ENCODE results near the gene TSPAN5.

Gene TSPAN5

DNA sequence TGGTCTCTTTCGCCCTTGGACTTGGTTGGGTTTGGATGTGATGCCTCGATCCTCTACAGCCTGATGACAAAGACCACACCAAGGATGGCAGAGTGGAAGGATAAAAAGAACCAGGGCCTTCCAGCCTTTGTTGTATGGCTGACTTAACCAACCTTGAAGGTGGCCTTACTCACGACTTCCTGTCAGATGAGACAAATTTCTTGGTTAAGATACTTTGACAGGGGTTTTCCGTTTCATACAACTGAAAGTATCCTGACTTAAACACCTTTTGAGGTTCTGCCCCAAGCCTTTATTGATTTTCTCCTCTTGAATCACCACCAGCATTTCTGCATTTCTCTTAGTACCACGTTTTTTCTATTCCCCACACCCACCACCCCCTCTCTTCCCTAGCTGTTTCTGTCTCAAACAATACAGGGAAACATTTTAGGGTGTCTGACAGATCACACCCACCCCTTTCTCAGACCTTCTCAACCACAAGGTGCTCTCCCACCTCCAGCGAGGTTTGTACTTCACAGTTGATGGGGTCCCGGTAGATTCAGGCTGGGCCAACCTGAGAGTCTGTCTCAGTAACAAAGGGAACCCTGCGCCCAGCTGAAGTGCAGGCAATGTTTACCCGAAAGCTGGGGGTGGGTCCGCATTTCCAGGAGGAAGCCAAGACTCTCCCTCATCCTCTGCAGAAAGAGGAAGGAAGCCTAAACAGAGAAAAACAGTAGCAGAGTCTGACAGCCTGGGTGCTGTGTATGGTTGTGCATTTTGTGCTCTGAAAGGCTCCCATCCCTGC lies 5.0 kb upstream of the TSPAN5 start:
- Histone ChIP-seq H3K4me1 (ENCODE audit: control insufficient read depth, insufficient read depth, low read length) (no peaks in the 10 kb centered on the region), H3K36me3 (ENCODE audit: control insufficient read depth in 2 of 2, insufficient read depth in 1 of 2, low read length in 2 of 2) (no peaks in the 10 kb centered on the region), H3K9me3 (ENCODE audit: control insufficient read depth, insufficient read depth, low read depth, low read length) (no peaks in the 10 kb centered on the region), H3K4me3 (ENCODE audit: low read depth, low read length) (no peak overlapping the region), H3K27ac (ENCODE audit: extremely low read depth, low read depth, low read length) (no peak overlapping the region)
- CTCF ChIA-PET = interaction anchor here (0.7 kb wide), 1 partner anchor 66 kb away, joined by 3 read pairs; no protein-coding TSS in a partner anchor
- POLR2A ChIA-PET = no interaction called here
- no peak for TF ChIP-seq ZNF133 (tag by site-specific recombination; IDR thresholded peaks at IDR 0.05)
- TF ChIP-seq ZNF521 (tag by site-specific recombination; IDR thresholded peaks at IDR 0.05) = no peak
- TF ChIP-seq ZNF544 (tag by site-specific recombination; IDR thresholded peaks at IDR 0.05) = no peak
- no peak for TF ChIP-seq GLI2 (tag by site-specific recombination; IDR thresholded peaks at IDR 0.05; ENCODE audit: borderline replicate concordance, low read depth)
- TF ChIP-seq, protein P1, sequence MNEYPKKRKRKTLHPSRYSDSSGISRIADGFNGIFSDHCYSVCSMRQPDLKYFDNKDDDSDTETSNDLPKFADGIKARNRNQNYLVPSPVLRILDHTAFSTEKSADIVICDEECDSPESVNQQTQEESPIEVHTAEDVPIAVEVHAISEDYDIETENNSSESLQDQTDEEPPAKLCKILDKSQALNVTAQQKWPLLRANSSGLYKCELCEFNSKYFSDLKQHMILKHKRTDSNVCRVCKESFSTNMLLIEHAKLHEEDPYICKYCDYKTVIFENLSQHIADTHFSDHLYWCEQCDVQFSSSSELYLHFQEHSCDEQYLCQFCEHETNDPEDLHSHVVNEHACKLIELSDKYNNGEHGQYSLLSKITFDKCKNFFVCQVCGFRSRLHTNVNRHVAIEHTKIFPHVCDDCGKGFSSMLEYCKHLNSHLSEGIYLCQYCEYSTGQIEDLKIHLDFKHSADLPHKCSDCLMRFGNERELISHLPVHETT (tag by site-specific recombination; IDR thresholded peaks at IDR 0.05) = no peak
- TF ChIP-seq ZBTB8A (tag by site-specific recombination; IDR thresholded peaks at IDR 0.05) = no peak
- TF ChIP-seq GFI1B (tag by site-specific recombination; IDR thresholded peaks at IDR 0.05) = no peak
- TF ChIP-seq ZNF132 (tag by site-specific recombination; IDR thresholded peaks at IDR 0.05; ENCODE audit: borderline replicate concordance) = no peak
- no peak for TF ChIP-seq KLF10 (tag by site-specific recombination; IDR thresholded peaks at IDR 0.05)
- TF ChIP-seq, protein P2, sequence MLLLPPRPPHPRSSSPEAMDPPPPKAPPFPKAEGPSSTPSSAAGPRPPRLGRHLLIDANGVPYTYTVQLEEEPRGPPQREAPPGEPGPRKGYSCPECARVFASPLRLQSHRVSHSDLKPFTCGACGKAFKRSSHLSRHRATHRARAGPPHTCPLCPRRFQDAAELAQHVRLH (tag by site-specific recombination; IDR thresholded peaks at IDR 0.05) = no peak
- TF ChIP-seq ZNF555 (tag by site-specific recombination; conservative IDR thresholded peaks at IDR 0.05) = no peak
- TF ChIP-seq ZNF626 (tag by site-specific recombination; IDR thresholded peaks at IDR 0.05) = no peak

DNA sequence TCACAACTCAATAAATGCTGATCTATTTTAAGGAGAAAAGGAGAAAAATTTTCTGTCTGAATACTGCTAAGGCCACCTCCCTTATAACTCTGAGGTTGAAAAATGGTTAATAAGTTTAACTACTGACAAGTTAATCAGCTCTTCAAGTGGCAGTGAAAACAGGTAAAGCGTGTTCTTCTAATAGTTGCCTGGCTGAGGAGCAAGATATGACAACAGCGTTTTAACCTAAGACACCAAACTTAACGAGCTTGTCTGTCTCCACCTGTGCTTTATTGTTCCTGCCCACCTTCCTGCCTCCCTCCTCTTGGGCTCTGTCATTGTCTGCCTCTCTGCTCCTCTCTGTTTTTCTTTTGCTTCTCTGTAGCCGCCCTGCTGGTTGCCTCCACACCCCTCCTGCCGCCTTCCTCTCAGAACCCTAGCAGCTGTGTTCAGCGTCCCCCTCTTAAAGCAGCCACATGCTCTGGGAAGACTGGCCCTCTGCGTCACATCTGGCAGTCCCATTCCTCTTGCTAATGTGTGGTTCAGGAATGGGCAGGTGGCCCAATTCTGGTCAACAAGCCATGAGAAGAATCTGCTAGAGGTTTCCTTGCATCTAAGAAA lies 4.3 kb upstream of the TSPAN5 start:
- H3K4me3 ChIP-seq (ENCODE audit: low read depth, low read length) = no peak overlapping the region
- ChIA-PET CTCF (no interaction called here), POLR2A (no interaction called here)
- no peaks in the 10 kb centered on the region for H3K9me3 ChIP-seq (ENCODE audit: control insufficient read depth, insufficient read depth, low read depth, low read length)
- H3K4me1 ChIP-seq (ENCODE audit: control insufficient read depth, insufficient read depth, low read length) = no peaks in the 10 kb centered on the region
- no peak overlapping the region for H3K27ac ChIP-seq (ENCODE audit: extremely low read depth, low read depth, low read length)
- no peaks in the 10 kb centered on the region for H3K36me3 ChIP-seq (ENCODE audit: control insufficient read depth in 2 of 2, insufficient read depth in 1 of 2, low read length in 2 of 2)
- TF ChIP-seq RBAK (tag by site-specific recombination; IDR thresholded peaks at IDR 0.05) (no peak), ZFHX2 (tag by site-specific recombination; conservative IDR thresholded peaks at IDR 0.05) (peak; percentile 19; the same call in 1 of the 2 replicates), GFI1B (tag by site-specific recombination; IDR thresholded peaks at IDR 0.05) (no peak), ZNF792 (tag by site-specific recombination; IDR thresholded peaks at IDR 0.05) (no peak), ZNF426 (tag by site-specific recombination; IDR thresholded peaks at IDR 0.05) (no peak), ZNF354C (tag by site-specific recombination; IDR thresholded peaks at IDR 0.05; ENCODE audit: borderline replicate concordance, low read depth) (no peak), ZNF133 (tag by site-specific recombination; IDR thresholded peaks at IDR 0.05) (no peak), ZNF658 (tag by site-specific recombination; IDR thresholded peaks at IDR 0.05) (no peak), ZIC2 (tag by site-specific recombination; IDR thresholded peaks at IDR 0.05) (peak; percentile 39; the same call in 1 of the 2 replicates), ZNF629 (tag by site-specific recombination; IDR thresholded peaks at IDR 0.05) (no peak), ZNF350 (tag by site-specific recombination; IDR thresholded peaks at IDR 0.05) (no peak), ZNF621 (tag by site-specific recombination; IDR thresholded peaks at IDR 0.05) (no peak), REPIN1 (tag by site-specific recombination; IDR thresholded peaks at IDR 0.05; ENCODE audit: low read depth) (no peak), OSR2 (tag by site-specific recombination; IDR thresholded peaks at IDR 0.05) (no peak), ZNF155 (tag by site-specific recombination; IDR thresholded peaks at IDR 0.05) (no peak), ZNF169 (tag by site-specific recombination; IDR thresholded peaks at IDR 0.05) (no peak), ZNF776 (tag by site-specific recombination; IDR thresholded peaks at IDR 0.05; ENCODE audit: borderline replicate concordance) (no peak), KLF1 (tag by site-specific recombination; IDR thresholded peaks at IDR 0.05) (peak; percentile 27; the same call in 1 of the 2 replicates), ZNF248 (tag by site-specific recombination; IDR thresholded peaks at IDR 0.05) (no peak), ZBTB20 (tag by site-specific recombination; IDR thresholded peaks at IDR 0.05) (0 out of 2 replicates have a peak, but pooled peaks have one; percentile 36), ZNF19 (tag by site-specific recombination; IDR thresholded peaks at IDR 0.05; ENCODE audit: low read depth) (no peak), SETDB1 (IDR thresholded peaks at IDR 0.05; ENCODE audit: insufficient read length, low read length) (no peak)
- TF ChIP-seq, protein P3, sequence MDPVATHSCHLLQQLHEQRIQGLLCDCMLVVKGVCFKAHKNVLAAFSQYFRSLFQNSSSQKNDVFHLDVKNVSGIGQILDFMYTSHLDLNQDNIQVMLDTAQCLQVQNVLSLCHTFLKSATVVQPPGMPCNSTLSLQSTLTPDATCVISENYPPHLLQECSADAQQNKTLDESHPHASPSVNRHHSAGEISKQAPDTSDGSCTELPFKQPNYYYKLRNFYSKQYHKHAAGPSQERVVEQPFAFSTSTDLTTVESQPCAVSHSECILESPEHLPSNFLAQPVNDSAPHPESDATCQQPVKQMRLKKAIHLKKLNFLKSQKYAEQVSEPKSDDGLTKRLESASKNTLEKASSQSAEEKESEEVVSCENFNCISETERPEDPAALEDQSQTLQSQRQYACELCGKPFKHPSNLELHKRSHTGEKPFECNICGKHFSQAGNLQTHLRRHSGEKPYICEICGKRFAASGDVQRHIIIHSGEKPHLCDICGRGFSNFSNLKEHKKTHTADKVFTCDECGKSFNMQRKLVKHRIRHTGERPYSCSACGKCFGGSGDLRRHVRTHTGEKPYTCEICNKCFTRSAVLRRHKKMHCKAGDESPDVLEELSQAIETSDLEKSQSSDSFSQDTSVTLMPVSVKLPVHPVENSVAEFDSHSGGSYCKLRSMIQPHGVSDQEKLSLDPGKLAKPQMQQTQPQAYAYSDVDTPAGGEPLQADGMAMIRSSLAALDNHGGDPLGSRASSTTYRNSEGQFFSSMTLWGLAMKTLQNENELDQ (tag by site-specific recombination; IDR thresholded peaks at IDR 0.05; ENCODE audit: low read depth) = no peak

All from HEK293 (cell line).